GM12872 (cell line): ENCODE results near the gene PNKP.

Experiments
- TF ChIP-seq, protein P1 (sequence below): IDR thresholded peaks from 3 replicates; pipeline ENCODE4 v1.5.1; 2011; ENCODE audit warnings: low read depth, mild to moderate bottlenecking, low read length, moderate library complexity; ENCODE audit not compliant: insufficient read depth

PNKP gene

GRCh38 chr19:49877020-49877878, 9.9 kb upstream of the PNKP start, which contains the start of the genes AKT1S1 and TBC1D17:
AKT1S1 (minus strand) TSS chr19:49877355; CDS start chr19:49873295, 4,060 bp downstream.
TBC1D17 (plus strand) TSS chr19:49877702; CDS start chr19:49877724, 22 bp downstream.
- TF ChIP-seq, protein P1, sequence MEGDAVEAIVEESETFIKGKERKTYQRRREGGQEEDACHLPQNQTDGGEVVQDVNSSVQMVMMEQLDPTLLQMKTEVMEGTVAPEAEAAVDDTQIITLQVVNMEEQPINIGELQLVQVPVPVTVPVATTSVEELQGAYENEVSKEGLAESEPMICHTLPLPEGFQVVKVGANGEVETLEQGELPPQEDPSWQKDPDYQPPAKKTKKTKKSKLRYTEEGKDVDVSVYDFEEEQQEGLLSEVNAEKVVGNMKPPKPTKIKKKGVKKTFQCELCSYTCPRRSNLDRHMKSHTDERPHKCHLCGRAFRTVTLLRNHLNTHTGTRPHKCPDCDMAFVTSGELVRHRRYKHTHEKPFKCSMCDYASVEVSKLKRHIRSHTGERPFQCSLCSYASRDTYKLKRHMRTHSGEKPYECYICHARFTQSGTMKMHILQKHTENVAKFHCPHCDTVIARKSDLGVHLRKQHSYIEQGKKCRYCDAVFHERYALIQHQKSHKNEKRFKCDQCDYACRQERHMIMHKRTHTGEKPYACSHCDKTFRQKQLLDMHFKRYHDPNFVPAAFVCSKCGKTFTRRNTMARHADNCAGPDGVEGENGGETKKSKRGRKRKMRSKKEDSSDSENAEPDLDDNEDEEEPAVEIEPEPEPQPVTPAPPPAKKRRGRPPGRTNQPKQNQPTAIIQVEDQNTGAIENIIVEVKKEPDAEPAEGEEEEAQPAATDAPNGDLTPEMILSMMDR = no peak

- TF ChIP-seq, protein P1 = no peak
Measured at GRCh38 chr19:49876422-49877019, 9.1 kb upstream of the PNKP start.

DNA sequence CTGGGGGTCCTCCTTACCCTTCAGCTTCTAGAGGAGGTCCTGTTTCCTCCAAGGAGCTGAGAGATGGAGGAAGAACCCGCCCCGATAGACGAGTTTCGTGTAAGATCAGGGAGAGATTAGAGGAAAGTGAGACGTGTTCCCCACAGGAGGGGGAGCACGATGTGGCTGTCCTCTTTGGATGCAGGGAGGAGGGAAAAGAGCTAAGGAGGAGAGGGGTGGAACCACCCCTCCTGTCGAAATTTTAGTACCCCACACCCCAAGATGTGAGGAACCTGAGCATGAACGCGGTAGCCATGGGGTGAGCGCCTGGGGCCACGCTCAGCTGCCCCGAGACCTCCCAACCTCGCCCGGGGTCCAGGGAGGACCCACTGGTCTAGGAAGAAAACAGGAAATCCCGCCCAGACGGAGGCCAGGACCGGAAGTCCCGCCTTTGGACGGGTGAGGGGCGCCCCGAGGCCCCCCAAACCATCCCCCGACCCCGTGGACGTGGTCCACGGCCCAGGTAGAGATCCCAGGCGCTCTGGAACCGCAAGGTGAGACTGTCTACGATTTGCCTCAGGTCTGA, 8.6 kb upstream of the PNKP start:
- TF ChIP-seq, protein P1 = no peak

DNA sequence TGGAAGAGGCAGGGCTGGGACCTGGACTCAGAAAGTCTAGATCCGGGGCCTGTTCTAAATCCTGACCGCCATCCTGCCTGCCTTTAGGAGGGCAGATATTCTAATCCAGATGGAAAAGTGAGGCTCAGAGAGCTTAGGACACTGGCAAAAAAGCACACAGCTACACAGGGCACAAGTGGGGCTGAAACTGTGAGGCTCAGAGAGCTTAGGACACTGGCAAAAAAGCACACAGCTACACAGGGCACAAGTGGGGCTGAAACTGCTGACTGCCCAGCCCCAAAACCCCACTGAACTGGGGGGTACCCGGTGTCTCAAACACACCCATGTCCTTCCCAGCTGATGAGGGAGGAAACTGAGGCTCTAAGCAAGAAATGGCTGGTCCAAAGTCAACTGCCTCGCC, 7.8 kb upstream of the PNKP start:
- TF ChIP-seq, protein P1 = no peak

- TF ChIP-seq, protein P1 = no peak
Measured at GRCh38 chr19:49874503-49875157, 7.3 kb upstream of the PNKP start.

DNA sequence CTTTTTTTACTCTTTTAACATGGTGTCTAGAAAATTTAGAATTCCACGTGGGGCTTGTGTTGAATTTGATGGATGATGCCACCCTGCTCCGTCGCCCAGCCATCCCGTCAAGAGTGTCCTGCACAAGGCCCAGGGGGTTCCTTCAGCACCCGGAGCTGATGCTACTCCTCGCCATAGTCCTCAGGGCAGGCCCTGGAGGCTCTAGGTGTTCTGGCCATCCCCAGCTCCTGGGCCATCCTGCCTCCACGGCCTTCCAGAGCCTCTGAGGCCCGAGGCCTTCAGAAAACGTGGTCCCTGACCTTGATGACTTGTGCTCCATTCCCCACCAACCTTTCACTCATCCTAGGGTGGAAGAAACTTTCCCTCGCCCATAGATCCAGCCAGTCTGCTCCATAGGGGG, 6.5 kb upstream of the PNKP start:
- TF ChIP-seq, protein P1 = no peak

DNA sequence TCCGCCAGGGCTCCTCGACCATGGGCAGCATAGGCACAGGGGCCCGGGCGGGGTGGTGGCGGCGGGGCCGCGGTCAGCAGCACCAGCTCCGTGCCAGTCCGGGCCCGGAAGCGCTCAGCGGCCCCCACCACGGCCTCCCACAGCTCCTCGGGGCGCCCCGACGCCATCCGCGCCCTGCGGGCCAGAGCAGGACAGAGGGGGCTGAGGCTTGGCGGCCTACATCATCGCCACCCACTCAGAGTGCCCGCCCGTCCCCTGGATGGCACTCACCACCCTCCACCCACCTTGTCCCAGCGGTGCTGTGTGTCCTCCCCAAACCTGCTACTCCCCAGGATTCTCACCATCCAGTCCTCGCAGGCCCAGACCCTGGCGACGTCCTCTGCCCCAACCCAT, 5.7 kb upstream of the PNKP start:
- TF ChIP-seq, protein P1 = no peak
